GM12872 (cell line): Measurements from ENCODE around the gene GABRQ.

Experiments used
- CTCF ChIP-seq: IDR thresholded peaks from 3 replicates; pipeline ENCODE4 v1.5.1; 2011; ENCODE audit warnings: low read depth, mild to moderate bottlenecking, low read length, moderate library complexity; ENCODE audit not compliant: insufficient read depth

Gene GABRQ

GRCh38 chrX:152642931-152643564 is 5.4 kb downstream of the GABRQ start:
- TF ChIP-seq CTCF: no peak

- no peak for TF ChIP-seq CTCF
Observed at GRCh38 chrX:152646961-152647360, 9.3 kb downstream of the GABRQ start.

- no peak for TF ChIP-seq CTCF
Observed at GRCh38 chrX:152647978-152648377, 10.3 kb downstream of the GABRQ start.

- TF ChIP-seq CTCF: no peak
Observed at GRCh38 chrX:152652060-152652459, 14.4 kb downstream of the GABRQ start.

- no peak for TF ChIP-seq CTCF
Observed at GRCh38 chrX:152652467-152652866, 14.8 kb downstream of the GABRQ start.

- TF ChIP-seq CTCF: no peak
Observed at GRCh38 chrX:152656087-152656486, 18.4 kb downstream of the GABRQ start.

- no peak for TF ChIP-seq CTCF
Observed at GRCh38 chrX:152656890-152657289, 19.2 kb downstream of the GABRQ start.

GRCh38 chrX:152658302-152658701 is 20.6 kb downstream of the GABRQ start:
- TF ChIP-seq CTCF: no peak
